ENCODE measurements around the gene NPRL2.

The NPRL2 gene

DNA sequence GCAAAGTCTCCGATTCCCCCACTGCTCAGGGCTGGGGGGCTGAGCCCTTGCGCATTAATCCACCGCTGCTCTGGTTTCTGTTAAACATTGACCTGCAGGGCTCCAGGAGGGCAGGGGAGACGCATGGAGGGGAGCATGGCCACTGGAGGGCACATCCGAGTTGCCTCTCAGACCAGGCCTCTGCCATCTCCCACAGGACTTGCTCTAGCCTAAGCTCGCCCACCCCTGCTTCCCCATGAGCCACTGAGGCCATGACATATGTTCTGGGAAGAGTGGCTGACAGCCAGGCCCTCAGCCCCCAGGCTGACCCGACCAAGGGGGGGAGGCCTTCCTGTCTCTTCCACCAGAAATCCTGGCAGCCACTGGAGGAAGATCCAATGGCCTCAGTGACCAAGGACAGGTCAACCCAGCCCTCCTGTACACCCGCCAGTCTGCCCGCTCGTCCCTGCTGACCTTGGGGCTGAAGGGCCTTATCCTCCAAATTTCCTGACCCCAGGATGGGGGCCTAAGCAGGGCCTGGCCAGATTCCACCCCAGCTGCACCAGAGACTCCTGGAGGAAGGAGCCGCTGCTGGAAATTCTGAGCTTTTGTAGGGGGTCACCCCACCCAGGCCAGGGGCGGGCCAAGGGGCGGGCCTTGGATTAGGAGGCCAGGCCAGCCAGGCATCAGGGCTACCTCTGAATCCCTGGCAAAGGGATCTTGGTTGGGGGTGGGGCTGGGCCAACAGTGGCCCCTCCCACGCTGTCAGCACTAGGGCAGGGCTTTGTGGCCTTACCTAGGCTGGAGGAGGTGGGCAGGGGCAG is 47.4 kb downstream of the NPRL2 start, which contains the start of gene HYAL1:
Gene HYAL1 (minus strand): TSS at position 562 of the 803 bp plus-strand sequence. CDS start 618 bp downstream, outside the sequence.
- DNase-seq = no peak

DNA sequence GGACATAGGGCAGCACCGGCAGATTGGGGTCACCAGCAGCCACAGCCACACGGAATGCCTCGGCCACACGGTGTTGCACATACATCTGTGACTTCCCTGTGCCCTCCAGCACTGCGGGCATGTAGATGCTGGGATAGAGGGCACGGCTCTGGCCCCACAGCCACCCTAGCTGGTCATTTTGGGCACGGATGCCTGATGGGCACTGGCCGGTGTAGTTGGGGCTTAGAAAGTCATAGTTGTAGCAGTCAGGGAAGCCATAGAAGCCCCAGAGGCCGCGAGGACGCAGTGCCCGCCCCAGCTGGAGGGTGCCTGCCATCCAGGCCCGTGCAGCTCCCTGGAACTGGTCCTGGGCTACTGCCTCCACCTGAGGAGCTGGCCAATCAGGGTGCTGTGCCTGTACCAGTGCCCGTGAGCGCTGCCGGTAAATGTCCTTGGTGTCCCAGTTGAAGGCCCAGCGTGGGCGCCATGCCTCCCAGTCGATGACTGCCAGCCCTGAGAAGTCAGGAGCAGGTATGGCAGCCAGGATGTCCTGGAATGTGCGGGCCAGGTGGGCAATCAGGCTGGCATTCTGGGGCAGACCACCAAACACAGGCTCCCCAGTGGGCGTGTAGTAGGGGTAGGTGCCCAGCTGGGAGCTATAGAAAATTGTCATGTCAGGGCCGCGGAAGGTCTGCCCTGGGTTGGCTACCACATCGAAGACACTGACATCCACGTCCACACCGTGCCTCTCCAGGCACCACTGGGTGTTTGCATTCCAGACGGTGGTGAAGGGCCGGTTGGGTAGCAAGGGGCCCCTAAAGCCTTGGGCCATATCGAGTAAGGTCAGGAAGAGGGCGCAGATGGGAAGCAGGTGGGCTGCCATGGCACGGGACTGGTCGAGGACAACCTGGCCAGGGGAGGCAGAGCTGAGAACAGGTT is 48.2 kb downstream of the NPRL2 start:
- DNase-seq = no peak

DNA sequence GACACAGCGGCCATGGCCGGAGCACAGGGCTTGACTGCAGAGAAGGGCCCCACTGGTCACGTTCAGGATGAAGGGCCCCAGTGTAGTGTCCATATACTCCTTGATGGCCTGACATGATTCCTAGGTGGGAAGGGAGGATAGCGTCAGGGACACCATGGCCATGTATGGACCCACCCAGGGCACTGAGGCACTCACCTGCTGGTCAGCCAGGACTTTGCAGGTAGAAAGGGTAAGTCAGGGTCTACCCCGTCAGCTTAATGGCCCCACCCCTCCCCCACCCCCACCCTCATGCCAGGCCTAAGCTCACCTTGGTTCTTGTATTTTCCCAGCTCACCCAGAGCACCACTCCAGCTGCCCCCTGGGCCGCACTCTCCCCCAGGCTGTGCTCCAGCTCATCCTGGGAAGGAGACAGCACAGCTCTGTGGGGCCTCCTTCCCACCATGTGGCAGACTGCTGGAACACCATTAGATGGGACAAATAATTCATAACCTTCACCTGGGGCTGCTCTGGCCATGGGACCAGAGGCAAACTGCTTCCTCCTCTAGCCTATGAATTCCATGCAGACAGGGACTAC is 49.8 kb downstream of the NPRL2 start:
- no peak for DNase-seq

DNA sequence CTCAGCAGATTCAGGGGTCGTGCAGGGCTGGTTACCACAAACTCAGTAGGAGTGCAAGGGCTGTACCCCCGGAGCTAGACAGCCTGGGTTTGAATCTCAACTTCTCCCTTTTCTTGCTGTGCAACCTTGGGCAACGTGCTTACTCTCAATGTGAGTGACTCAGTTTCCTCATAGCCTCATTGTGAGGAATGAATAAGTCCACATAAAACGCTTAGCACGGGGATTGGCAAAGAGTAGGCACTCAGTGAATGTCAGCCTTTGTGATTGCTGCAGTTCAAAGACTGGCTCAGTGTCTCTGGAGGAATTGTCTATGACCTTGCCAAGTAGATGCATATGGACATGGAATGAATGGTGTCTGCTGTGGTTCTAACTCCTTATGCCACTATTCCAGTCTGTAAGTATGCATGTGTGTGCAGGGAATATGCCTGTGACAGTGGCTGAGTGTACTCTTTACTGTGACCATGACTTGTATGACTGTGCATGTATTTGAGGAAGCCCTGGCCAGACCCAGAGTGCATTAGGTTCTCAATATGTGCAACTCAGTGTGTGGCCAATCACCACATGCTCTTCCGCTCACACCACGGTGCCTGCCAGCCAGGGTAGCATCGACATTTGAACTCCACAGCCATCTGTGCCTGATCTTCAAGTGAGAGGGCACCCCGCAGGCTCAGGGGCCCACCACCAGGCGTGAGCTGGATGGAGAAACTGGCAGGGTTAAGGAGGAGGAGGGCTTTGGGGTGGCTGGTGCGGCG is 50.5 kb downstream of the NPRL2 start:
- peak; percentile 34 for DNase-seq

DNA sequence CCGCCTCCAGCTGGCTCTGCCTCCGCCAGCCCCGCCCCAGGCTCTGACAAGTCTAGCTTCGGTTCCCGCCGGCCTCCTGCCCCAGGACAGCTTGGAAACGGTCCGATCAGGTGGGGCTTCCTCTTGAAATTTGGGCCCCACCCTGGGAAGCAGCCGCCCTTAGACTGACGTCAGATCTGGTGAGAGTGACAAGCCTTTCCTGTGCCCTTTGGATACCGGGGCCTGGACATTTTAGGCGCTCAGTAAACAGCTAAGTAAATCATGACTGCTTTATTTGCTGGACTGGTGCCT is 51.0 kb downstream of the NPRL2 start:
- no peak for DNase-seq

DNA sequence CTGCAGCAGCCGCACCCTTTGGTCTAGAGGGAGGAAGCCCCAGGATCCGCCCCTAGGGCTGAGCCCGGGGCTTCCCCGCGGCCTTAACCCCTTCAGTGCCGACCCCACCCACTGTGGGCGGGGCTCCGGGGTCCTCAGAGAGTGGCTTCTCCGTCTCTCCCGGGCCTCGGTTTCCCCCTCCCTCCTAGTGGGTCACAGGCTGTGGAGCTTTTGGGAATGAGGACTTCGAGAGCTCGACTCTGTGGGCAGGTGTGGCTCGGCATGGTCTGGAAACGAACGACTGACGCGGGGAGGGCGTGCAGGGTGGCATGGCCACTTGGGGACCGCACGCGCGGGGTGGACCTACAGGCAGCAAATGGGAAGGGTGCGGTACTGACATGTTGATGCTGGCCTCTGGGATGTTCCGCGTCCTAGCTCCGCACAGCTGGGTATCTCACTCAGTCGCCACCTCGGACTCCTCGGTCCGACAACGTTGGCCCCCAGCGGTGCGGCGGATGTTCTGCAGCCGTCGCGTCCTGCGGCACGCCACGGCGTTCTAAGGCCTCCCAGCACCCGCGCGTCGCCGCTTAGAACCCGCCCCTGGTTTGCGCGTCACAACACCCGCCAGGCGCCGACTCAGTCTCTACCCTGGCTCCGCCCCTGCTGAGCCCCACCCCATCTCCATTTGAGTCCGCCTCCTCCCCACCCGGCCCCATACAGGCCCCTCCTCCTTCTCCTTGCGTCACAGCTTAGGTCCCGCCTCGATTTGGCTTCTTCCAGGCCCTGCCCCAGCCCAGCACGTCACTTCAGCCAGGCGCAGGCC is 51.5 kb downstream of the NPRL2 start, which contains the start of the genes HYAL3 and NAA80:
Gene HYAL3 (minus strand): TSS at position 570 of the 802 bp plus-strand sequence. CDS start 3,803 bp downstream, outside the sequence.
Gene NAA80 (minus strand): TSS at position 570 of the 802 bp plus-strand sequence. CDS start 1,942 bp downstream, outside the sequence.
- peak; percentile 100 for DNase-seq

DNA sequence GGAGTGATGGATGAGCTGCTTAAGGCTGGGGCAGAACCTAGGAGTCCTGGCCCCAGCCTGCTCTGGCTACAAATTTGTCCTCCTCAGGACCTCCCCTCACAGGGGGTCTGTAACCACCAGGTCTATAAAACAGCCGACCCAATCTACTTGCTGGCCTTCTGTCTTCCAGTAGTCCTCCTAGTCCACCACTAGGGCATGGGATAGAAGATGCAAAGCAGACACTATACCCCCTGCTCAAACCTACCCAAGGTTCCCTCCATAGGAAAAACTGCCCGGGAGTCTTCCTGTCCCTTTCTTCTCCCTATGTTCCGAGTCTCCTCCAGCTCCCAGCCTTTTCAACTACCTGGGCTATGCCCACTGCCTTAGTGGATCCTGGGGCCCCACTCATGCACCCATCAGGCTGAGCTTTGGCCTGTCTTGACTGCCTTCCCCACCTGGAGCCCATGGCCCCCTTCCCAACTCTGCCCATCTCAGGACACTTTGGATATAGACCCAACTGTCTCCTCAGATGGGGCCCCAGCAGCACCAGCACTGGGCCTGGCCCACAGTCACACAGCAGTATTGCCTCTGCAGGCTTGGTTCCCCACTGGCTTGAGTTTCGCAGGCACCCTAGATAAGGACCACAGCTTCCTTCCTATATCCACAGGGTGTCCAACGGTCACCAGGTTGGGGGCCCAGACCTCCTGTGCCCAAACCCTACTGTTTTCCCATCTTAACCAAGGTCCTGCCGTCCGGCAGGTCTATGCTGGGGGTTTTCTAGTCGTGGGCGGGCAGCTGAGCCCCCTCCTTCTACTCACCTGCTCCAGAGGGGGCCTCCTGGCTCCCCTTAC is 52.5 kb downstream of the NPRL2 start:
- no peak for DNase-seq

DNA sequence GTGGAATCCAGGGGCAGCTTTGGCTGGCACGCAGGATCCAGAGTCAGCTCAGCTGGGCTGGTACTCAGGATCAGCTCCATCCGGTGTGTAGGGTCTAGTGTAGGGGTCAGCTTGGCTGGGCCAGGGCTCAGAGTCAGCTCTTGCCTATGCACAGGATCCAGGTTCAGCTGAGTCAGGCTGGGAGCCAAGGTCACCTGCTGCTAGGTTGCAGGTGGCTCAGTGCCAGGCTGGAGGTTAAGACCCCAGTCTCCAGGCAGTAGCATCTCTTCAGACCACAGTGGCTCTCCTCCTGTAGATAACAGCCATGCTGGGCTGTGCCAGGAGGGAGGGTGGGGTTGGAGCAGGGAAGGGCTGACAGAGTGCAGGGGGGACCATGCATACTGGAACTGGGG is 53.2 kb downstream of the NPRL2 start:
- no peak for DNase-seq
